Measurements from ENCODE around the gene RIN3.

The RIN3 gene

GRCh38 chr14:92600318-92601053, 86.9 kb downstream of the RIN3 start:
- peak; percentile 58 for DNase-seq

- DNase-seq, result no peak
Measured at GRCh38 chr14:92601131-92601710, 87.6 kb downstream of the RIN3 start.

- no peak for DNase-seq
Measured at GRCh38 chr14:92601757-92602417, 88.3 kb downstream of the RIN3 start.

- DNase-seq, result peak; percentile 56
Measured at GRCh38 chr14:92603309-92604242, 90.0 kb downstream of the RIN3 start.

- no peak for DNase-seq
Measured at GRCh38 chr14:92605274-92605940, 91.8 kb downstream of the RIN3 start.

GRCh38 chr14:92607251-92607650, 93.7 kb downstream of the RIN3 start:
- no peak for DNase-seq

GRCh38 chr14:92607702-92608429, 94.3 kb downstream of the RIN3 start:
- DNase-seq, result peak; percentile 72

- DNase-seq, result no peak
Measured at GRCh38 chr14:92609955-92610354, 96.4 kb downstream of the RIN3 start.

GRCh38 chr14:92610849-92611271, 97.3 kb downstream of the RIN3 start:
- DNase-seq, result no peak

GRCh38 chr14:92613008-92613658, 99.6 kb downstream of the RIN3 start:
- peak; percentile 40 for DNase-seq

GRCh38 chr14:92613681-92614260, 100.2 kb downstream of the RIN3 start:
- no peak for DNase-seq

GRCh38 chr14:92615451-92615850, 101.9 kb downstream of the RIN3 start:
- DNase-seq, result no peak

GRCh38 chr14:92616178-92616577, 102.6 kb downstream of the RIN3 start:
- no peak for DNase-seq

GRCh38 chr14:92617581-92617980, 104.0 kb downstream of the RIN3 start:
- DNase-seq, result no peak

GRCh38 chr14:92619671-92620456, 106.3 kb downstream of the RIN3 start:
- no peak for DNase-seq

- DNase-seq, result no peak
Measured at GRCh38 chr14:92622311-92622710, 108.7 kb downstream of the RIN3 start.

GRCh38 chr14:92624764-92625163, 111.2 kb downstream of the RIN3 start:
- peak; percentile 15 for DNase-seq

GRCh38 chr14:92625213-92625612, 111.6 kb downstream of the RIN3 start:
- peak; percentile 97 for DNase-seq

GRCh38 chr14:92626041-92626440, 112.5 kb downstream of the RIN3 start:
- DNase-seq, result peak; percentile 60
